IPS DF 19.7 (cell line): ENCODE data around the gene DOP1A.

Source experiments
- DNase-seq: peaks from one replicate; pipeline ENCODE4 v3.0.0-alpha.2; 2013; ENCODE audit warnings: low read depth, low spot score

Gene DOP1A

GRCh38 chr6:83199173-83199862 is 131.8 kb downstream of the DOP1A start:
- DNase-seq = no peak

- no peak for DNase-seq
These were observed 132.4 kb downstream of the DOP1A start for GRCh38 chr6:83199863-83200225.

GRCh38 chr6:83202031-83202430 is 134.6 kb downstream of the DOP1A start:
- no peak for DNase-seq

GRCh38 chr6:83215131-83216047 is 147.9 kb downstream of the DOP1A start:
- DNase-seq = peak; percentile 23

- no peak for DNase-seq
These were observed 149.3 kb downstream of the DOP1A start for GRCh38 chr6:83216806-83217205.
